H9 (cell line): ENCODE measurements around the gene KRT3. TPM values are rescaled to one million over a fixed set of nuclear protein-coding genes. Genes with fewer than 3 reads are reported as not detected.

ENCODE experiments used
- DNase-seq: peaks from one replicate; pipeline ENCODE4 v3.0.0-alpha.2; 2017
- H2AFZ ChIP-seq: one replicate; pipeline ENCODE4 v1.6.1; 2013; ENCODE audit warnings: mild to moderate bottlenecking, low read length, control low read depth, moderate library complexity
- H2AK5ac ChIP-seq: 2 replicates; pipeline ENCODE4 v1.6.1; 2013; ENCODE audit warnings: low read length, control low read depth, mixed read lengths; ENCODE audit not compliant: insufficient read length
- H2BK120ac ChIP-seq: one replicate; pipeline ENCODE4 v1.6.1; 2013; ENCODE audit warnings: low read depth, mild to moderate bottlenecking, low read length, control low read depth, inconsistent platforms; ENCODE audit not compliant: poor library complexity, severe bottlenecking
- H2BK12ac ChIP-seq: 2 replicates; pipeline ENCODE4 v1.6.1; 2013; ENCODE audit warnings: low read length, control low read depth, mixed read lengths, low read depth; ENCODE audit not compliant: insufficient read length
- H2BK15ac ChIP-seq: 2 replicates; pipeline ENCODE4 v1.6.1; 2013; ENCODE audit warnings: low read depth, low read length, control low read depth
- H2BK20ac ChIP-seq: one replicate; pipeline ENCODE4 v1.6.1; 2013; ENCODE audit warnings: low read depth, mild to moderate bottlenecking, low read length, control low read depth, inconsistent platforms; ENCODE audit not compliant: poor library complexity, severe bottlenecking
- H2BK5ac ChIP-seq: 2 replicates; pipeline ENCODE4 v1.6.1; 2013; ENCODE audit warnings: low read length, control low read depth, mixed read lengths; ENCODE audit not compliant: insufficient read length
- H3K14ac ChIP-seq: 2 replicates; pipeline ENCODE4 v1.6.1; 2013; ENCODE audit warnings: low read length, control low read depth; ENCODE audit not compliant: insufficient read depth
- H3K18ac ChIP-seq: 2 replicates; pipeline ENCODE4 v1.6.1; 2013; ENCODE audit warnings: low read depth, mild to moderate bottlenecking, mixed read lengths, low read length, control low read depth; ENCODE audit not compliant: insufficient read length
- H3K23ac ChIP-seq: 2 replicates; pipeline ENCODE4 v1.6.1; 2013; ENCODE audit warnings: low read length, control low read depth, mixed read lengths, low read depth; ENCODE audit not compliant: insufficient read length
- H3K23me2 ChIP-seq: 2 replicates; pipeline ENCODE4 v1.6.1; 2013; ENCODE audit warnings: low read depth, mild to moderate bottlenecking, mixed read lengths, low read length, control low read depth; ENCODE audit not compliant: insufficient read length, poor library complexity, severe bottlenecking
- H3K27ac ChIP-seq: 2 replicates; pipeline ENCODE4 v1.5.1; 2013; ENCODE audit warnings: low read length, control low read depth, mixed read lengths, low read depth; ENCODE audit not compliant: insufficient read length
- H3K27me3 ChIP-seq: 2 replicates; pipeline ENCODE4 v1.6.1; 2013; ENCODE audit warnings: low read length, control low read depth, inconsistent platforms; ENCODE audit not compliant: insufficient read depth
- H3K4ac ChIP-seq: 2 replicates; pipeline ENCODE4 v1.6.1; 2013; ENCODE audit warnings: low read depth, mild to moderate bottlenecking, control low read depth, inconsistent platforms, low read length, moderate library complexity
- H3K4me1 ChIP-seq: 2 replicates; pipeline ENCODE4 v1.6.1; 2013; ENCODE audit warnings: low read length, control low read depth, inconsistent platforms; ENCODE audit not compliant: insufficient read depth
- H3K4me2 ChIP-seq: 2 replicates; pipeline ENCODE4 v1.6.1; 2013; ENCODE audit warnings: low read length, control low read depth, mixed read lengths; ENCODE audit not compliant: insufficient read length, insufficient read depth
- H3K56ac ChIP-seq: 2 replicates; pipeline ENCODE4 v1.6.1; 2013; ENCODE audit warnings: low read depth, mild to moderate bottlenecking, mixed read lengths, low read length, control low read depth; ENCODE audit not compliant: insufficient read length
- H3K79me1 ChIP-seq: 2 replicates; pipeline ENCODE4 v1.6.1; 2013; ENCODE audit warnings: low read depth, mild to moderate bottlenecking, moderate library complexity, low read length, control low read depth, inconsistent platforms; ENCODE audit not compliant: insufficient read depth, poor library complexity, severe bottlenecking
- H3K79me2 ChIP-seq: 2 replicates; pipeline ENCODE4 v1.6.1; 2013; ENCODE audit warnings: low read length, control low read depth, inconsistent platforms; ENCODE audit not compliant: insufficient read depth
- H3K9ac ChIP-seq: 2 replicates; pipeline ENCODE4 v1.6.1; 2013; ENCODE audit warnings: low read length, control low read depth, mixed read lengths; ENCODE audit not compliant: insufficient read length; ENCODE audit errors: extremely low read depth
- H3K9me3 ChIP-seq: one replicate; pipeline ENCODE4 v1.6.1; 2013; ENCODE audit warnings: low read depth, low read length, inconsistent platforms; ENCODE audit not compliant: control insufficient read depth
- H3T11ph ChIP-seq: one replicate; pipeline ENCODE4 v1.6.1; 2013; ENCODE audit warnings: mild to moderate bottlenecking, low read length, control low read depth, inconsistent platforms
- H4K20me1 ChIP-seq: one replicate; pipeline ENCODE4 v1.6.1; 2013; ENCODE audit not compliant: control insufficient read depth, insufficient read length, insufficient read depth
- H4K5ac ChIP-seq: 2 replicates; pipeline ENCODE4 v1.6.1; 2013; ENCODE audit warnings: low read depth, mild to moderate bottlenecking, mixed read lengths, low read length, control low read depth; ENCODE audit not compliant: insufficient read length
- H4K8ac ChIP-seq: replicated peaks from 2 replicates; pipeline ENCODE4 v1.6.1; 2013; ENCODE audit warnings: low read length, control low read depth, mixed read lengths, low read depth; ENCODE audit not compliant: insufficient read length
- H4K91ac ChIP-seq: 2 replicates; pipeline ENCODE4 v1.6.1; 2013; ENCODE audit warnings: low read depth, mild to moderate bottlenecking, moderate library complexity, mixed read lengths, low read length, control low read depth; ENCODE audit not compliant: insufficient read length
- H3K27ac Mint-ChIP-seq, 3 experiments: 2 replicates in 2 of 3; 3 replicates in 1 of 3; pipeline ENCODE4 v1.8.0; 2020 to 2021; ENCODE audit warnings: mixed read lengths in 3 of 3, mild to moderate bottlenecking in 1 of 3, moderate library complexity in 1 of 3
- H3K27me3 Mint-ChIP-seq: 2 replicates; pipeline ENCODE4 v1.8.0; 2021; ENCODE audit warnings: low read depth, mild to moderate bottlenecking, moderate library complexity, mixed read lengths
- H3K36me3 Mint-ChIP-seq, 3 experiments: 2 replicates in 2 of 3; 3 replicates in 1 of 3; pipeline ENCODE4 v1.8.0; 2020 to 2021; ENCODE audit warnings: low read depth in 3 of 3, mixed read lengths in 3 of 3; ENCODE audit not compliant: insufficient read depth in 1 of 3
- H3K4me1 Mint-ChIP-seq, 2 experiments: 2 replicates each; pipeline ENCODE4 v1.8.0; 2020; ENCODE audit warnings: mixed read lengths in 2 of 2
- H3K4me3 Mint-ChIP-seq, 2 experiments: 2 replicates in 1 of 2; 3 replicates in 1 of 2; pipeline ENCODE4 v1.8.0; 2020 to 2021; ENCODE audit warnings: mild to moderate bottlenecking in 2 of 2, mixed read lengths in 2 of 2, moderate library complexity in 1 of 2
- H3K9me3 Mint-ChIP-seq, 2 experiments: 2 replicates in 1 of 2; 3 replicates in 1 of 2; pipeline ENCODE4 v1.8.0; 2020; ENCODE audit warnings: mild to moderate bottlenecking in 2 of 2, mixed read lengths in 2 of 2, moderate library complexity in 1 of 2
- CTCF ChIP-seq: fragments of 200-600 bp; sonication (generic); conservative IDR thresholded peaks from 3 replicates; pipeline ENCODE4 v1.8.0; 2021; ENCODE audit warnings: antibody characterized with exemption, mild to moderate bottlenecking
- WGBS: extraction: QIAGEN DNeasy Blood & Tissue Kit; methylation state at CpG from one replicate; pipeline ENCODE4 v1.1.7; 2013; ENCODE audit warnings: missing lambda C conversion rate, low lambda C conversion rate, mixed read lengths; ENCODE audit not compliant: insufficient read length; ENCODE audit errors: extremely low coverage; 5-methylcytosine and 5-hydroxymethylcytosine counted together
- total RNA-seq: library from RNA; stranded (reverse); gene quantifications from 2 replicates; pipeline ENCODE4 v1.2.1, GENCODE V29; 2021

The KRT3 gene
- total RNA-seq, 1 experiment from 2014 or later: not detected

- Histone ChIP-seq H4K8ac (no peak overlapping the region), H3K27ac (no peak overlapping the region), H4K20me1 (no peaks in the 10 kb centered on the region), H4K5ac (no peak overlapping the region), H3K79me2 (no peaks in the 10 kb centered on the region), H3K4ac (no peak overlapping the region), H3K23me2 (no peaks in the 10 kb centered on the region), H4K91ac (no peak overlapping the region), H3K27me3 (no peaks in the 10 kb centered on the region), H3K9me3 (no peaks in the 10 kb centered on the region), H2BK5ac (no peak overlapping the region), H3K79me1 (no peaks in the 10 kb centered on the region), H3K4me1 (no peaks in the 10 kb centered on the region), H2BK15ac (no peak overlapping the region), H3K14ac (no peak overlapping the region), H3K9ac (no peak overlapping the region), H2AFZ (no peak overlapping the region), H3K23ac (no peak overlapping the region), H3T11ph (no peak overlapping the region), H2AK5ac (no peak overlapping the region), H2BK120ac (no peak overlapping the region), H3K56ac (no peak overlapping the region), H2BK12ac (no peak overlapping the region), H3K18ac (no peak overlapping the region), H2BK20ac (no peak overlapping the region), H3K4me2 (no peak overlapping the region)
- no peak for DNase-seq
- H3K27me3 Mint-ChIP-seq: peaks cover 21% of the 10 kb centered on the region
- no peak overlapping the region for H3K4me3 Mint-ChIP-seq
- no peak for TF ChIP-seq CTCF
- H3K27ac Mint-ChIP-seq: no peak overlapping the region
- 0 out of 4 replicates have a peak, but pooled peaks cover 0 to 4% of the 10 kb centered on the region in 2 experiments for H3K4me1 Mint-ChIP-seq
- WGBS: no CpG with 5 or more reads among the region's 3 CpGs
- H3K9me3 Mint-ChIP-seq: peaks cover 0 to 2% of the 10 kb centered on the region in 2 experiments; a peak in 2 of 5 replicates
- no peaks in the 10 kb centered on the region for H3K36me3 Mint-ChIP-seq
These were observed 11.0 kb downstream of the KRT3 start for GRCh38 chr12:52784909-52785308.
